Spinal cord (tissue), 10 donors: ENCODE data around the gene PAFAH1B2. TPM values are rescaled to one million over a fixed set of nuclear protein-coding genes. Genes with fewer than 3 reads are reported as not detected.

Source experiments
- DNase-seq, 6 donors: peaks; one replicate each; pipeline versions ENCODE4 v3.0.0 to v3.0.0-alpha.2; 2013 to 2015; ENCODE audit warnings: low spot score in 6 of 6, low read depth in 4 of 6
- H3K27ac ChIP-seq: one replicate; pipeline ENCODE4 v1.5.1; 2013; ENCODE audit warnings: low read depth, low read length, control low read depth
- H3K27me3 ChIP-seq: one replicate; pipeline ENCODE4 v1.6.1; 2013; ENCODE audit warnings: low read length; ENCODE audit not compliant: control insufficient read depth, insufficient read depth
- H3K36me3 ChIP-seq: one replicate; pipeline ENCODE4 v1.6.1; 2013; ENCODE audit warnings: low read length; ENCODE audit not compliant: control insufficient read depth, insufficient read depth
- H3K4me1 ChIP-seq: one replicate; pipeline ENCODE4 v1.6.1; 2013; ENCODE audit warnings: low read length; ENCODE audit not compliant: control insufficient read depth, insufficient read depth
- H3K4me3 ChIP-seq: one replicate; pipeline ENCODE4 v1.5.1; 2013; ENCODE audit warnings: low read depth, low read length, control low read depth
- H3K9me3 ChIP-seq: one replicate; pipeline ENCODE4 v1.6.1; 2013; ENCODE audit warnings: low read length; ENCODE audit not compliant: control insufficient read depth, insufficient read depth
- WGBS: methylation state at CpG from one replicate; pipeline ENCODE4 v1.1.5; 2013; ENCODE audit warnings: missing lambda C conversion rate; ENCODE audit not compliant: insufficient coverage; 5-methylcytosine and 5-hydroxymethylcytosine counted together
- polyA plus RNA-seq, 2 donors: library from polyadenylated mRNA; unstranded; fragments of 120-200 nt; gene quantifications; one replicate each; pipeline ENCODE4 v1.2.1, GENCODE V29; 2013; ENCODE audit not compliant: insufficient read length in 2 of 2
- total RNA-seq, 2 donors: library from RNA; depleted of rRNA in 1 of 2; stranded (reverse); fragments of 120-200 nt in 1 of 2; fragments of >200 nt in 1 of 2; gene quantifications; one replicate each; pipeline versions ENCODE4 v1.2.3 to v1.2.4, GENCODE V29; 2013 to 2014
- donor health status: healthy.

PAFAH1B2 gene
- total and polyA plus RNA-seq, 4 donors, result 77.3 to 196 (median 108) TPM

DNA sequence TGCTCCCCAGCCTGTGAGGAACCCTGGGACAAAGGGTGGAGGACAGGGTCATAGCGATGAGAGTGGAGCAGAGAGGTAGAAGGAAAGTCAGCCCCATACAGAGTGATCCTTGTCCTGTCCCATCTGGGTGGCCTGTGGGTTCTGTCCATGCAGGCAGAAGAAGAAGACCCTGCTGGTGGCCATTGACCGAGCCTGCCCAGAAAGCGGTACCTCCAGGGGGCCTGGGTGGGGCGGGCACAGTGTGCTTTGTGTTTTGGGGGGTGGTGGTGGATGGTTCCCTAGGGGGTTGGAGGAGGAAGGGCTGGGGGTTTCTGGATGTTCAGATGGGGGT, 42.3 kb downstream of the PAFAH1B2 start:
- WGBS, result 80% methylated on average over 2 of the region's 4 CpGs
- peaks cover 88% of the 10 kb centered on the region for H3K36me3 ChIP-seq

DNA sequence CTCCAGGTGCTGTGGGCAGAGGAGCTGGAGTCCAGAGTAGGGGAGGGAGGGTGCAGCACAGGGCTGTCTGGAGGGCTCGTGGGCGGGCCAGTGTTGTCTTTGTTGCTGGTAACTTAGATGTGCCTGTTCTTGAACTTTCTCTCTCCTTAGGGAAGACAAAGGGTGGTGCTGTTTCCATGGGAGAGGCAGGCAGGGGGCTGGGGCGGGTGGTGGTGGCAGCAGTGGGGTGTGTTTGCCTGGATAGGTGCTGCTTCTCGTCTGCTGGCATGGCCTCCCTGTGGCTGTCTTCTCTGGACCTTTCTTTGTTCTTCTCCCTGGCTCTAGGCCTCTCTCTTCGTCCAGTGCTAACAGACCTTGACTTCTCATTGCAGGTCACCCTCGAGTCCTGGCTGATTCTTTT, 42.9 kb downstream of the PAFAH1B2 start:
- Histone ChIP-seq H3K9me3 (no peaks in the 10 kb centered on the region), H3K27ac (no peak overlapping the region), H3K27me3 (no peaks in the 10 kb centered on the region), H3K4me3 (no peak overlapping the region), H3K36me3 (peaks cover 88% of the 10 kb centered on the region), H3K4me1 (no peaks in the 10 kb centered on the region)
- WGBS, result 62% methylated on average over 4 of the region's 6 CpGs
- no peak for DNase-seq

More for the DNA sequence above, 42.3 kb downstream of the PAFAH1B2 start:
- H3K27ac ChIP-seq, result no peak overlapping the region
- H3K27me3 ChIP-seq, result no peaks in the 10 kb centered on the region
- no peak for DNase-seq
- peaks cover 2% of the 10 kb centered on the region for H3K4me1 ChIP-seq
- no peak overlapping the region for H3K4me3 ChIP-seq
- no peaks in the 10 kb centered on the region for H3K9me3 ChIP-seq

DNA sequence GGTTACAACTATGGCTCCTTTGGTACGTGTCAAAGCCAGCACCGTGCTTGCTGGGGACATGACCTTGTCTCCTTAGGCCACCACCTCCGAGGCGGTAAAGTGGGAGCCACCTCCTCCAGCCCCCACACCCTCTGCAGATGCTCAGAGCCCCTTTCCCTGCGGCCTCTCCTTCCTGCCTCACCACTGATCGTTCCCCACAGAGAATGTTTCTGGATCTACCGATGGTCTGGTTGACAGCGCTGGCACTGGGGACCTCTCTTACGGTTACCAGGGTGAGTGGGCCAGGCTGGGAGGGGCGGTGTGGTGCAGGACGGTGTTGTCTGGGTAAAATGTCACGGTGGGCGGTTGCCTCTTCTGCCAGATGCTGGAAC, 43.3 kb downstream of the PAFAH1B2 start:
- H3K27ac ChIP-seq, result no peak overlapping the region
- H3K36me3 ChIP-seq, result peaks cover 88% of the 10 kb centered on the region
- H3K27me3 ChIP-seq, result no peaks in the 10 kb centered on the region
- H3K4me3 ChIP-seq, result no peak overlapping the region
- no peaks in the 10 kb centered on the region for H3K9me3 ChIP-seq
- no peak for DNase-seq
- no peaks in the 10 kb centered on the region for H3K4me1 ChIP-seq
- 69% methylated on average over 11 of the region's 13 CpGs for WGBS

DNA sequence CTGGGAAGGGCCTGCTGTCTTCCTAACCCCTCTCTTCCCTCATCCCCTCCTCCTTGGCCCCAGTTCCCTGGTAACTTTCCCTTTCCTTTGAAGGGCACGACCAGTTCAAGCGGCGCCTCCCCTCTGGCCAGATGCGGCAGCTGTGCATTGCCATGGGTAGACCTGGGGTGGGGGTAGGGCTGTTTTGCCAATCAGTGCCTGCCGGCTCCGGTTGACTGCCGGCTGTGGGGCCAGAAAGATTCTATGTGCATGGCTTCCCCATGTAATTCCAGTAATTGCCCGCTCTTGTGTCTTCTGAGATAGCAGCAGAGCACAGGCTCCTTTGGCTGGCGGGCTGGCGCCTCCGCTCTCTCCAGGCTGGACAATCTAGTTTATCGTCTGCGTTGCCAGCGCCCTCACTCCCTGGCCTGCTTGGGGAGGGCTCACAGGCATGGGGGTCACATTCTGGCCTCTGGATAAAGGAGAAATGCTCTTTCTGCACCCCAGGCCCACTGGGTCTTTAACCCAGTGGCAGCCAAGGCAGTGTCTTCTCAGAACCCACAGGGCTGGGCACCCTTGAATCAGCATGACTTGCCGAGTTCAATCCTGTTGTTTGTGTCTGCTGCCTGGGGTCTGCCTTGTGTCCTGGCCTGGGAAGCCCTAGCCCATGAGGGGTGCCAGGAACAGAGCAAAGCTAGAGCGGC, 43.9 kb downstream of the PAFAH1B2 start:
- WGBS, result 83% methylated on average over 14 of the region's 16 CpGs
- H3K4me1 ChIP-seq, result no peaks in the 10 kb centered on the region
- no peak overlapping the region for H3K27ac ChIP-seq
- DNase-seq, result no peak
- no peaks in the 10 kb centered on the region for H3K27me3 ChIP-seq
- no peaks in the 10 kb centered on the region for H3K9me3 ChIP-seq
- peaks cover 89% of the 10 kb centered on the region for H3K36me3 ChIP-seq
- no peak overlapping the region for H3K4me3 ChIP-seq

DNA sequence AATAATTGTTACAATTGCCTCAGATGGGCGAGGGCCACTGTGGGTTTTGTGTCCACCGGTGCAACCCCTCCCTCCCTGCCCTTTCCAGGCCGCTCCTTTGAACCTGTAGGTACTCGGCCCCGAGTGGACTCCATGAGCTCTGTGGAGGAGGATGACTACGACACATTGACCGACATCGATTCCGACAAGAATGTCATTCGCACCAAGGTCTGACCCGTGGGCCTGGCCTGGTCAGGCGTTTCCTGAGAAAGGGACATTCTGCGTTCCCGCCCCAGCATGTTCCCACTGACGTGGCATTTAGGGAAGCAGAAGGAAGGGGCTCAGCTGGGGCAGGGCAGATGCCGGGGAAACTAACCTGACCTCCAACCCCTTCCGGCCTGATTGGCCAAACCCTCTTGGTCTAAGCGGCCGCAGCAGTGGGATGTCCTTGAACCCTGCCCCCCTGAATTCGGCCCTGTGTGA, 44.6 kb downstream of the PAFAH1B2 start:
- Histone ChIP-seq H3K9me3 (no peaks in the 10 kb centered on the region), H3K4me1 (no peaks in the 10 kb centered on the region), H3K4me3 (no peak overlapping the region), H3K27me3 (no peaks in the 10 kb centered on the region), H3K27ac (no peak overlapping the region), H3K36me3 (peaks cover 95% of the 10 kb centered on the region)
- 90% methylated on average over 18 of the region's 20 CpGs for WGBS
- DNase-seq, result no peak

DNA sequence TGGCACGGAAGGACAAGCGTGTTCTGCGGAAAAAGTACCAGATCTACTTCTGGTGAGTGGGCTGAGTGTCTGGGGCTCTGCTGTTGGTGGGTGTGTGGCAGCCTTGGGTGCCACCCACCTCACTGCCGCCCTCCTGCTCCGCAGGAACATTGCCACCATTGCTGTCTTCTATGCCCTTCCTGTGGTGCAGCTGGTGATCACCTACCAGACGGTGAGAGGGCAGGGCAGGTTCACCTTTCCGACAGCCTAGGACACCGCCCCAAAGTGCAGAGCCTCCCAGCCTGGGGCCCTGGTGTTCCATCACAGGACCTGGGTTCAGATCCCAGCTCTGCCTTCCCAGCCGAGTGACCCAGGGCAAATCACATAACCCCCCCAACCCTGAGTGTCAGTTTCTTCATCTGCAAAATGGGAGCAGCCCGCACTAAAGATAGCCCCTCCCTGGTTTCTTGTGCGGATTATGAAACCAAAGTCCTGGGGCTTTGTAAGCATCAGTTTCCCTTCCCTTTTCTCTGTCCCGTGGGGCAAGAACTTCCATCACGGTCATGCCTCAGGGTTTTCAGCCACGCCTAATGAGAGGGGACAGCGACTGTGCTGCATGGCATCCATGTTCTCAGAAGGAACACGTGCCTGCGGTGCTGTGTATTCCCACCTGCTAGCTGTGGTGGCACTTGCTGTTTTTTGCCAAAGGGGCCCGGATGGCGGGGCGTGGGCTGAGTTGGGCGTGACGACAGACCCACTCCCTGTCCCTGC, 45.3 kb downstream of the PAFAH1B2 start:
- Histone ChIP-seq H3K27ac (no peak overlapping the region), H3K9me3 (no peaks in the 10 kb centered on the region), H3K4me1 (no peaks in the 10 kb centered on the region), H3K4me3 (no peak overlapping the region), H3K36me3 (peaks cover 97% of the 10 kb centered on the region), H3K27me3 (no peaks in the 10 kb centered on the region)
- no peak for DNase-seq
- WGBS, result 94% methylated on average over 22 of the region's 22 CpGs

DNA sequence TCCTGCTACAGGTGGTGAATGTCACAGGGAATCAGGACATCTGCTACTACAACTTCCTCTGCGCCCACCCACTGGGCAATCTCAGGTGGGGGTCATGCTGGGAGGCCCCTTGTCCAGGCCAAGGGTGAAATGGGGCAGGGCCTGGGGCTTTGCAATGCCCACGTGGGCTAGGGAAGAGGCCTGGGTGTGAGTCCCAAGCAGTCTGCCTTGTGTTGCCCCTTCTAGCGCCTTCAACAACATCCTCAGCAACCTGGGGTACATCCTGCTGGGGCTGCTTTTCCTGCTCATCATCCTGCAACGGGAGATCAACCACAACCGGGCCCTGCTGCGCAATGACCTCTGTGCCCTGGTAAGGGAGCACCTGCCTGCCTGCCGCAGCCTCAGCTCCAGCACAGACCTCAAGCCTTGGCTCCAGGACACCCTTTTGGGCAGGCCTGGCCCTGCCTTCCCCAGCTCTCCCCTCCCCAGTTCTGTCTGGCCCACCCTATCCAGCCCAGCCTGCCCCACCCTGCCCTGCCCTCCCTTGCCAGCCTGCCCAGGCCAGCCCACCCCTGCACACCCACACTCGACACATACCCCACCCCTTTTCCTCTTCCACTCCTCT, 46.0 kb downstream of the PAFAH1B2 start:
- DNase-seq, result no peak
- no peaks in the 10 kb centered on the region for H3K27me3 ChIP-seq
- H3K36me3 ChIP-seq, result peaks cover 99% of the 10 kb centered on the region
- 85% methylated on average over 8 of the region's 8 CpGs for WGBS
- H3K27ac ChIP-seq, result no peak overlapping the region
- H3K4me1 ChIP-seq, result no peaks in the 10 kb centered on the region
- H3K9me3 ChIP-seq, result no peaks in the 10 kb centered on the region
- no peak overlapping the region for H3K4me3 ChIP-seq

DNA sequence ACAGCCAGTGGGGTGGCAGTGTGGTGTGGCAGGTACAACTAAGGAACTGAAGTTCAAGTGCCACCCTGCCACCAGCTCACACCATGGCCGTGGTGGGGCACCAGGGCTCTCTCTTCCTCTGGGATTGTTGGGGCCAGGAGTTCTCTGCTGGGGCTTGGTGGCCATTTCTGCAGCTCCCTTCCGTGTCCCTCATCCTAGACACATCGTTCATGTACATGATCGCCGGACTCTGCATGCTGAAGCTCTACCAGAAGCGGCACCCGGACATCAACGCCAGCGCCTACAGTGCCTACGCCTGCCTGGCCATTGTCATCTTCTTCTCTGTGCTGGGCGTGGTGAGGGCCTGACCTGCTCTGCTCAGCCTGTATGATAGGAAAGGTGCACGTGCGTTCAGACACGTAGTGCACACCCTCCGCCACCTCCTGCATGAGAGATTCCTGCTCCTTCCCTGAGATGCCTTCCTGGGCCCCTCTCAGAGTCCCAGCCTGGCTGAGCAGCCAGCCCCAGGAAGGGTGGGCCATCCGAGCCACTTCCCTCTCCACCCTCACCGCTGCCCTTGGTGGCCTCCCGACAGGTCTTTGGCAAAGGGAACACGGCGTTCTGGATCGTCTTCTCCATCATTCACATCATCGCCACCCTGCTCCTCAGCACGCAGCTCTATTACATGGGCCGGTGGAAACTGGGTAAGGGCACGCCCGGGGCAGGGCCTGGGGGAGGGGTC, 47.8 kb downstream of the PAFAH1B2 start:
- no peaks in the 10 kb centered on the region for H3K9me3 ChIP-seq
- no peak overlapping the region for H3K4me3 ChIP-seq
- no peaks in the 10 kb centered on the region for H3K27me3 ChIP-seq
- no peaks in the 10 kb centered on the region for H3K4me1 ChIP-seq
- H3K27ac ChIP-seq, result no peak overlapping the region
- DNase-seq, result no peak
- 93% methylated on average over 24 of the region's 26 CpGs for WGBS
- H3K36me3 ChIP-seq, result peaks cover 99% of the 10 kb centered on the region

DNA sequence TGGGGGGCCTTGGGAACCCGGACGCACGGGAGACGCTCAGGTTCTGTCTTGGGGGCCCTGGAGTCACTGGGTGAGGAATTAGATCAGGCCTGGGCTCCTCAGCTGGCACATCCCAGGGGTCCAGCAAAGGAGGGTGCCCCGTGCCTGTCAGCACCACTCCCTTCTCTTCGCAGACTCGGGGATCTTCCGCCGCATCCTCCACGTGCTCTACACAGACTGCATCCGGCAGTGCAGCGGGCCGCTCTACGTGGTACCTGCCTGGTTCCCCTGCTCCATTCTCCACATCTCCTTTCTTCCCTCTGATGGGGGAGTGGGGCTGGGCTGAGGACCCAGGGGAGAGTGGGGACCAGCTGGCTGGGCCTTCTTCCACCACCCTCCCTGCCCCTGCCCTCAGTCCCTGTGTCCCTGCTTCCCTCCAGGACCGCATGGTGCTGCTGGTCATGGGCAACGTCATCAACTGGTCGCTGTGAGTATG, 48.4 kb downstream of the PAFAH1B2 start:
- no peak for DNase-seq
- Histone ChIP-seq H3K27me3 (no peaks in the 10 kb centered on the region), H3K4me3 (no peak overlapping the region), H3K4me1 (no peaks in the 10 kb centered on the region), H3K36me3 (peaks cover 98% of the 10 kb centered on the region), H3K9me3 (no peaks in the 10 kb centered on the region), H3K27ac (no peak overlapping the region)
- 91% methylated on average over 10 of the region's 17 CpGs for WGBS
